SK-N-SH treated with all-trans-retinoic acid at 6 μM for 48 hours (cell line): Measurements from ENCODE around the gene PTCHD4.
A peak's percentile ranks its signal among the peaks of the same experiment; 100 is the strongest.

Experiments
- ATAC-seq: fragments of 200-7000 bp; cut with Tn5 transposase; 3 replicates; pipeline ENCODE4 v1.9.1; 2020; ENCODE audit warnings: mild to moderate bottlenecking, moderate library complexity
- ARNTL ChIP-seq: fragments of 450-650 bp; formaldehyde crosslinking; IDR thresholded peaks from 2 replicates; pipeline ENCODE4 v1.5.0; 2020; ENCODE audit warnings: low read depth, mild to moderate bottlenecking, moderate library complexity, borderline replicate concordance
- BACH2 ChIP-seq: fragments of 250-450 bp; sonication (Bioruptor Pico); IDR thresholded peaks from 2 replicates; pipeline ENCODE4 v1.9.0; 2021; ENCODE audit warnings: mild to moderate bottlenecking, borderline replicate concordance
- CSDC2 ChIP-seq: fragments of 250-450 bp; sonication (Bioruptor Pico); IDR thresholded peaks from 2 replicates; pipeline ENCODE4 v1.5.0; 2020; ENCODE audit warnings: mild to moderate bottlenecking, moderate library complexity
- CSRNP3 ChIP-seq: fragments of 250-450 bp; sonication (Bioruptor Pico); IDR thresholded peaks from 2 replicates; pipeline ENCODE4 v1.5.1; 2021; ENCODE audit warnings: mild to moderate bottlenecking, moderate library complexity
- ESRRG ChIP-seq: fragments of 250-450 bp; sonication (Bioruptor Pico); IDR thresholded peaks from 2 replicates; pipeline ENCODE4 v1.6.1; 2021; ENCODE audit warnings: mild to moderate bottlenecking
- GLIS3 ChIP-seq: fragments of 250-450 bp; sonication (Bioruptor Pico); IDR thresholded peaks from 2 replicates; pipeline ENCODE4 v1.5.0; 2020; ENCODE audit warnings: mild to moderate bottlenecking, moderate library complexity
- ISL1 ChIP-seq: fragments of 250-450 bp; sonication (Bioruptor Pico); IDR thresholded peaks from 2 replicates; pipeline ENCODE4 v2.1.2; 2022; ENCODE audit warnings: mild to moderate bottlenecking, moderate library complexity
- OSR1 ChIP-seq: fragments of 250-450 bp; sonication (Bioruptor Pico); IDR thresholded peaks from 2 replicates; pipeline ENCODE4 v1.8.0; 2022; ENCODE audit warnings: moderate library complexity, mild to moderate bottlenecking, inconsistent platforms
- PATZ1 ChIP-seq: fragments of 250-450 bp; sonication (Bioruptor Pico); IDR thresholded peaks from 2 replicates; pipeline ENCODE4 v1.8.0; 2020; ENCODE audit warnings: mild to moderate bottlenecking, moderate library complexity, borderline replicate concordance
- POU6F1 ChIP-seq: fragments of 250-450 bp; sonication (Bioruptor Pico); IDR thresholded peaks from 2 replicates; pipeline ENCODE4 v1.8.0; 2021; ENCODE audit warnings: low read depth, mild to moderate bottlenecking, moderate library complexity, borderline replicate concordance
- PPARA ChIP-seq: fragments of 250-450 bp; sonication (Bioruptor Pico); IDR thresholded peaks from 2 replicates; pipeline ENCODE4 v1.5.0; 2020; ENCODE audit warnings: mild to moderate bottlenecking, borderline replicate concordance
- RARB ChIP-seq: fragments of 250-450 bp; sonication (Bioruptor Pico); IDR thresholded peaks from 2 replicates; pipeline ENCODE4 v1.8.0; 2021; ENCODE audit warnings: mild to moderate bottlenecking, moderate library complexity
- SNAI2 ChIP-seq: fragments of 250-450 bp; sonication (Bioruptor Pico); IDR thresholded peaks from 2 replicates; pipeline ENCODE4 v1.5.0; 2020; ENCODE audit warnings: mild to moderate bottlenecking, moderate library complexity
- TCF4 ChIP-seq: fragments of 250-450 bp; sonication (Bioruptor Pico); IDR thresholded peaks from 2 replicates; pipeline ENCODE4 v1.8.0; 2021; ENCODE audit warnings: mild to moderate bottlenecking, moderate library complexity, borderline replicate concordance
- TSHZ2 ChIP-seq: fragments of 250-450 bp; sonication (Bioruptor Pico); IDR thresholded peaks from 2 replicates; pipeline ENCODE4 v1.5.0; 2020; ENCODE audit warnings: mild to moderate bottlenecking, moderate library complexity
- ZC3H10 ChIP-seq: fragments of 250-450 bp; sonication (Bioruptor Pico); IDR thresholded peaks from 2 replicates; pipeline ENCODE4 v1.5.1; 2021; ENCODE audit warnings: mild to moderate bottlenecking, moderate library complexity
- ZFP3 ChIP-seq: fragments of 250-450 bp; sonication (Bioruptor Pico); IDR thresholded peaks from 2 replicates; pipeline ENCODE4 v1.5.0; 2020; ENCODE audit warnings: mild to moderate bottlenecking, moderate library complexity
- ZNF565 ChIP-seq: fragments of 450-650 bp; formaldehyde crosslinking; conservative IDR thresholded peaks from 2 replicates; pipeline ENCODE4 v1.5.0; 2020; ENCODE audit warnings: low read depth, mild to moderate bottlenecking, moderate library complexity
- ZNF70 ChIP-seq: fragments of 450-650 bp; formaldehyde crosslinking; IDR thresholded peaks from 2 replicates; pipeline ENCODE4 v1.5.0; 2020; ENCODE audit warnings: mild to moderate bottlenecking, moderate library complexity
- TF ChIP-seq, protein P1 (sequence below): fragments of 250-450 bp; sonication (Bioruptor Pico); IDR thresholded peaks from 2 replicates; pipeline ENCODE4 v1.5.1; 2020; ENCODE audit warnings: low read depth, mild to moderate bottlenecking, moderate library complexity

Gene PTCHD4

GRCh38 chr6:48061265-48061990 is 49.6 kb downstream of the PTCHD4 start:
- peak; percentile 84 for ATAC-seq
- TF ChIP-seq OSR1 (CRISPR knock-in tag) (no peak), TCF4 (CRISPR knock-in tag) (no peak), SNAI2 (CRISPR knock-in tag) (no peak), POU6F1 (CRISPR knock-in tag) (no peak), ARNTL (CRISPR knock-in tag) (no peak), ZC3H10 (no peak), PPARA (CRISPR knock-in tag) (no peak), ZNF70 (CRISPR knock-in tag) (no peak), ISL1 (no peak), ESRRG (CRISPR knock-in tag) (no peak), CSDC2 (no peak), BACH2 (CRISPR knock-in tag) (no peak), RARB (CRISPR knock-in tag) (no peak), TSHZ2 (CRISPR knock-in tag) (no peak), CSRNP3 (no peak), ZNF565 (CRISPR knock-in tag) (no peak), GLIS3 (CRISPR knock-in tag) (no peak), ZFP3 (no peak), PATZ1 (CRISPR knock-in tag) (no peak)
- TF ChIP-seq, protein P1, sequence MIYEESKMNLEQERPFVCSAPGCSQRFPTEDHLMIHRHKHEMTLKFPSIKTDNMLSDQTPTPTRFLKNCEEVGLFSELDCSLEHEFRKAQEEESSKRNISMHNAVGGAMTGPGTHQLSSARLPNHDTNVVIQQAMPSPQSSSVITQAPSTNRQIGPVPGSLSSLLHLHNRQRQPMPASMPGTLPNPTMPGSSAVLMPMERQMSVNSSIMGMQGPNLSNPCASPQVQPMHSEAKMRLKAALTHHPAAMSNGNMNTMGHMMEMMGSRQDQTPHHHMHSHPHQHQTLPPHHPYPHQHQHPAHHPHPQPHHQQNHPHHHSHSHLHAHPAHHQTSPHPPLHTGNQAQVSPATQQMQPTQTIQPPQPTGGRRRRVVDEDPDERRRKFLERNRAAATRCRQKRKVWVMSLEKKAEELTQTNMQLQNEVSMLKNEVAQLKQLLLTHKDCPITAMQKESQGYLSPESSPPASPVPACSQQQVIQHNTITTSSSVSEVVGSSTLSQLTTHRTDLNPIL (CRISPR knock-in tag), result no peak
